ENCODE measurements around the gene LENEP.

The LENEP gene

DNA sequence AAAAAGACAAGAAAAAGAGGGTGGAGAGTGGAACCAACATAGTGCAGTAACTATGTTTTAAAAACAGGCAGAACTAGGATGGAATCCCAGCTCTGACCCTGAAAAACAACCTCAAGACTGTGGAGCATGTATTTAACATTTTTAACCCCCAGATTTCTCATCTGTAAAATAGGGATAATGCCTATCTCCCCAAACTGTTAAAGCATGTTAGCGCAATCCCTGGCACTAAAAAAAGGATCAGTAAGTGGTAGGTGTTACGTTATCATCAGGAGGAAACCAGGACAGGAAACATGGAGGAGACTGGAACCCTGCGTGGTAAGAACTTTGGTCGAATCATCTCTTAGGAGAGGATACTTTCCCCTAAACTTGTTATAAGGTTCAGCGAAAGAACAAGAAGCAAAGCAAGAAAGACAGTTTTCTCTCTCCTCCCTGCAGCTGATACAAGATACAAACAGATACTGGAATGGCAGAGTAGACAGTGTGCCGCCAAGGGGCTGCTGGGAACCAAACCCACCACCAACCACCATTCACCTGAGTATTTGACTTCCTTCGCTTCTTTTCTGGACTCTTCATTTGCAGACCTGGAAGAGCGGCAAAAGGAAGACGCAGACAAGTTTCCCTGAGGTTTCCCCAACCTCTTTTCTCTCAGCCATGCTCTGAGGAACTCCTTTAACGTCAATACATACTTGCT is 32.8 kb upstream of the LENEP start:
- no peak for DNase-seq

DNA sequence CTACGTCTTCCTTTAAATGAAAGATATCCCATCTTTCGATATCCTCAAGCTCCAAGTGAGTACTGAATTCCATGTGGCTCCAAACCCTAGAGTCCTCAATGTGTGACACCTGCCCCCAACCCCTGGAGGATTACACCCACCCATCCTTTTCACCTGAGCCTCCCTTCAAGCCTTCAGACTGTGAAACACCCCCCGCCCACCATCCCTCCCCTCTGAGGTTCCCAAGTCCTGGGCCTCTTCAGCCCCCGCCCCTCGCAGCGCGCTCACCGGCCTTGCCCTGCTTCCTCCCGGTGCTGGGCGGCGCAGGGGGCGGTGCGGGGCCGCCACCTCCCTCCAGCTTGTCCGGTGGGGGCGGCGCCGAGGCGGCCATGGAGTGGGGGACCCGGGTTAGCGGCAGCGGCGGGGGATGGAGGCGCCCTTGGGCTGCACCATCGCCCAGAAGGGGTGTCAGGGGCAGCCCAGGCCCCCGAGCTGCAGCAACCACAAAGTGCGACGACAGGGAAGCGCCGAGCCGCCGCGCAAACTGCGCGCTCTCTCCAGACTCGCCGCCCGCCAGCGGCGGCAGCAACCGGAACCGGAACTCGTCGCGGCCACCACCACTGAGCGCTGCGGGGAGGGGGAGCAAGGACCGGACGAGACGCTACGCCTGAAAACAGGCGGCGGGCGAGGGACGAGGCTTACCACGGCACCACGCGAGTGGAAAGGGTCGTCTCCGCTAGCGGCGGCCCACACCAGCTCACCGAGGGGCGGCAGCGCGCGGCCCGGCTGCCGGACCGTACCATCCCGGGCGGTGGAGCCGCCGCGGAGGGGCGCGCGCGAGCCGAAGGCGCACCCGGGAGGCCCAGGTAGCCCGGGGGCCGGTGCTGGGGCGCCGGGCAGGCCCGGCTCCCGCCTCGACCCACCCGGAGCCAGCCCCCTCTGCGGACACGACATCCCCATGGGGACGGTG is 31.9 kb upstream of the LENEP start, which contains the start of gene PYGO2:
PYGO2 (minus strand) TSS at position 576 of the 949 bp plus-strand sequence; CDS start at position 370, 206 bp downstream.
- DNase-seq, result peak; percentile 93

DNA sequence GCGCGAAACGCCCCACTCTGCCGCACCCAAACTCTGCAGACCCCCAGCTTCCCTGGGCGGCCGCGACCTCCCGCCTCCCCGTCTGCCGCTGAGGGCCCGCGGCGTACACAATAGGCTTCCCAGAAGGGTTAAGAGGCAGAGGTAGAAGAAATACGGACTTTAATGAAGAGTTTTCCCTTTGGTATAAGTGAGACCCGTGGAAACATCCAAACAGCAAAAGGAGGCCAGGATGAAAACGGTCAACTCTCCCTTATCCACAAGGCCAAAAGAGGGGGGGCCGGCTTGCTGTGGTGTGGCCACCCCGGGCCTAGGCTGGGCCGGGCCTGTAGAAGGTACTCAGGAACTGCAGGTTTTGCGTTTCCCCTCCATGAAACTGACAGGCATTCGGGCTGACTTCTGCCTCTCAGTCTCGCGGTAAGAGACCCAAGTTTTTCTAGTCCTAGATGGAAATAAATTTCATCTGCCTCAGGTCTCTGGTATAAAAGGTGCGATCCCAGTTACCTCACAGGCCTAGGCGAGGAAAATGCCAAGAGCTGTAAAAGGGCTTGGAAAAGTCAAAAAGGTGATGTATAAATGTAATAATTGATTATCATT is 31.1 kb upstream of the LENEP start:
- peak; percentile 48 for DNase-seq

DNA sequence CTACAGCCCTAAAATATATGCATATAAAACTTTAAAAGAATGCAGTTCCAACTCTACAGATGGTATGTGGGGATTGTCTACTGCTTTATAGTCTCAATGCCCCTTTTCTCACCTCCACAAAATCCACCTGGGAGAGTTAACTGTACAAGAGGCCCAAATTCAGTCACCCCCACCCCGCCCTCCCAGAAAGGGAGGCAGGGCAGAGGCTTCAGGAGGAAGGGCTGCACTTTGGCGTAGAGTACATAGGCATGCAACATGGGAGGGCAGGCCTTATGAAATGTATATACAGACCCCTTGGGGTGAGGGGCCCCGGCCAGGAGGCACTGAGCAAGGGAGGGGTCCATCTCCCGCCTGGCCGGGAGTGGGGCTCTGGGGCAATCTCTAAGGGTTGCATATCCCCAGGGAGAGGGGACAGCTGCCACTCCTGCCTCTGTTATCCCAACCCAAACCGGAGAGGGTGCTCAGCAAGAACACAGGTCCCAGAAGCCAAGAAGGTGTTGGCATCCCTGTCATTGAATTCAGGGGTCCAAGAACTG is 30.5 kb upstream of the LENEP start:
- no peak for DNase-seq

DNA sequence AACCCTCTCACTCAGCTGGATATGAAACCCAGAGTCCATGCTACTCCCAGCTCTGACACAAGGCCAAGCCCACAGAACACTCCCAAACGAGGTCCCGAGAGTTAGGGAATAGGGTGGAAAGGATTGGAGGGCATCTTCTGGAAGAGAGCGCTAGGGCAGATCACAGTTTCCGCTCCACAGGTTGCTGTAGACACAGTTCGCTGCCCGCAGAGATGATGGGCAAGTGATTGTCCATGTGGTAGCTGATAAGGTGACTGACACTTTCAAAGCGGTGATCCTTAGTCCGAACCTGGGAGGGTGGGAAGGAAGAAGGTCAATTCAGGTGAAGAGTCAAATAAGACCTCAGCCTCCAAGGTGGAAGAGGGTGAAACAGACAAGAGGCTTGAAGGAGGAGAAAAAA is 29.7 kb upstream of the LENEP start:
- DNase-seq, result no peak

DNA sequence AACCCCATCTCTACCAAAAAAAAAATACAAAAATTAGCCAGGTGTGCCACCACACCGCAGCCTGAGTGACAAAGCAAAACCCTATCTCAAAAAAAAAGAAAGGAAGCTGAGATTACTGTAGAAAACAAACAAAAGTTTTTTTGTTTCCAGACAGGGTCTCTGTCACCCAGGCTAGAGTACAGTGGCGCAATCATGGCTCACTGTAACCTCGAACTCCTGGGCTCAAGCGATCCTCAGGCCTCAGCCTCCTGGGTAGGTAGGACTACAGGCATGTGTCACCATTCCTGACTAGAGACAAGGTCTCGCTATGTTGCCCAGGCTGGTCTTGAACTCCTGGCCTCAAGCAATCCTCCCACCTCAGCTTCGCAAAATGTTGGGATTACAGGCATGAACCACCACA is 29.0 kb upstream of the LENEP start:
- DNase-seq, result no peak

DNA sequence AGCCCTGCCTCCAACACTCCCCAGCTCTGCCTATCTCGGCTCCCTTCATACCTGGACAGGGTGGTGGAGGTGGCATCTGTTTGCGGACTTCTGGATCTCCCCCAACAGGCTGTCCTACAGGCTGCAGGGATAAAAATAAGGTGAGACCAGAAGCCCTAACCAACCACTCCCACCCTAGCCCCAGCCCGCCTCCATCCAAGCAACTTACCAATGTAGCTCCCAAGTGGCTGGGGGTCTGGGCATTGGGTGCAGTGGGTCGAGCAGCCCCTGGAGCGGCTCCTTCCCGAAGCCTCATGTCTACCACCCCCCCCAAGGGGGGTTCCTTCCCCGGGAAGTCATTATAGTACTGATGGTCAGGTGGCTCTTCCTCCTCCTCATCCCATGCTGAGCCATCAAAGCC is 27.3 kb upstream of the LENEP start:
- no peak for DNase-seq

DNA sequence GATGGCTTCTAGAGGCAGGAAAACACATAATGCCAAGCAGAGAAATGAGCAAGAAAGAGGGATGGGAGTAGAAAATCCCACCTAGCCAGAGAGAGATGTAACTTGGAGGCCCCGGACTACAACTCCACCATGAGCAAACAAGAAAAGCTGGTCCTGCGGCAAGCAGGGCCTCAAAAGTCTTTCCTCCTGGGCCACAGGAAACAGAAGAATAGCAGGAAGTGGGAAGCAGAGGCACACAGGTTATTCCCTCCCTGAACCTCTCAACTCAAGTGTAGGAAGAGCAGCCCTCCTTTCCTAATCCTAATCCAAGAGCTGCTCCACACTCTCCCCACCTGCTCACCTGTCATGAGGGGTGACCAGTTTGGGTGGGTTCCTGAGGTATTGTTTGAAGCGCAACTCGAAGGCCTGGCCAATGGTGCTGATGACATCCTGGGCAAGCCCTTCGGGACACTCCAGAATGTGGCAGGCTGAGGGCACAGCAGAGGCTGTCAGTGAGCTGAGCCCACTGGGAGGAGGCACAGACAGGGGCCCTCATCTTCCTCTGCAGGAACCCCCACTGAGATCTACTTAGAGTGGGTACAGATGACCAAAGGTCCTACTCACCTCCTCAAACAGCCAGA is 25.9 kb upstream of the LENEP start:
- DNase-seq, result no peak

DNA sequence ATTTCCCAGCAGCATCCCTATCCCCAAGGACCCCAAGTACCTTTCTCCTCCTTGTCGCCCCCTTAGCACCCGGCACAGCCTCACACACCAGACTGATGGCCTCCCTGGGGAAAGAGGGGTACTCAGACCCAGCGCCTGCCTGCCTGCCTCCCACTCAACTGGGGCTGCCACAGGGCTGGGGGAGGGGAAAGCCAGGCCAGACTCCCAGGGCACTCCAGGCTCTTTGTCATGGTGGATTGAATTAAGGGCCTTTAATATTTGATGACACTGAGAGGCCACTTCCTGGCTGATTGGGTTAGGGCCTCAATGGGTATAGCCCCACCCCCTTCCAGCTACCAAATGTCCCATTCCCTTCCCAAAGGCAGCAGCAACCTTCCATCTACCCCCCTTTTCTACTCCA is 24.7 kb upstream of the LENEP start:
- no peak for DNase-seq

DNA sequence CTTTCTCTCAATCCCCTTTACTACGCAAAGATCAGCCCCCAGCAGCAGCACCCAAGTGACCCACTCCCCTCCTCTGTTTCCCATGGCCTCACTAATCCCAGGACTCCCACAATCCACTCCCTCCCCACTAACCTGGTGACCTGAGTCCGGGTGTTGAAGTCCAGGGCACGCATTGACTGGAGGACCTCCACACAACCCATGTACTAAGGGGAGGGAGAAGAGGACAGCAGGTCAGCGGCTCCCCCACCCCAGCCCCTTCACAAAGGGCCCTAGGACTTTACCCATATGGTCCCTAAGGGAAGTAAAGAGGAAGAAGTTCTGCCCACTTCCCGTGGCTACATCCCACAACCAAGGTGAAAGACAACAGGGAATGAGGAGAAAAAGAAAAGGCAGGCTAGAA is 24.1 kb upstream of the LENEP start:
- no peak for DNase-seq

DNA sequence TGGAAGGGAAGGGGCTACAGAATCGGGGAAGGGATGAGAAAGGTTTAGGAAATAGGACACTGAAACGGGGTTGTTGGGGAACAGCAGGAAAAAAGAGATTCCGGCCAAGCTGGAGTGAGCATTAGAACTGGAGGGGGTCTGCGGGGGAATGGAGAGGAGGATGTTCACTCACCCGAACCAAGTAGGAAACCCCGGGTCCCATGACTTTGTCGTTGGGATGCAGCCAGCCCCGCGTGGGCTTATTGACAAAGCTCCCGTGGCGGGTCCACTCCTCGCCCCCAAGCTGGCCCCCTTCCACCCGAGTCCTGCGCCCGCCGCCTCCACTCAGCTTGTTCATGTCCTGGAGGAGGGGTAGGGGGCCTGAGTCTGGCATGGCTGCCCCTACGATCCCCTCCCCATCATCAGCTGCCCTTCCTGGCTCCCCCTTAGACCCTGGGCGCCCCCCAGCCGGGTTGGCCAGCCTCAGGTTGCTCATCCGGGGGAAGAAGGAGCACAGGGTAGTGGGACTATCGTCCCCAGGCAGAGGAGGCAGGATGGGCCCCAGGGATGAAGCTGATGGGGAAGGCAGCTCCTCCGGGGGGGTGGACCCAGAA is 23.4 kb upstream of the LENEP start:
- no peak for DNase-seq

DNA sequence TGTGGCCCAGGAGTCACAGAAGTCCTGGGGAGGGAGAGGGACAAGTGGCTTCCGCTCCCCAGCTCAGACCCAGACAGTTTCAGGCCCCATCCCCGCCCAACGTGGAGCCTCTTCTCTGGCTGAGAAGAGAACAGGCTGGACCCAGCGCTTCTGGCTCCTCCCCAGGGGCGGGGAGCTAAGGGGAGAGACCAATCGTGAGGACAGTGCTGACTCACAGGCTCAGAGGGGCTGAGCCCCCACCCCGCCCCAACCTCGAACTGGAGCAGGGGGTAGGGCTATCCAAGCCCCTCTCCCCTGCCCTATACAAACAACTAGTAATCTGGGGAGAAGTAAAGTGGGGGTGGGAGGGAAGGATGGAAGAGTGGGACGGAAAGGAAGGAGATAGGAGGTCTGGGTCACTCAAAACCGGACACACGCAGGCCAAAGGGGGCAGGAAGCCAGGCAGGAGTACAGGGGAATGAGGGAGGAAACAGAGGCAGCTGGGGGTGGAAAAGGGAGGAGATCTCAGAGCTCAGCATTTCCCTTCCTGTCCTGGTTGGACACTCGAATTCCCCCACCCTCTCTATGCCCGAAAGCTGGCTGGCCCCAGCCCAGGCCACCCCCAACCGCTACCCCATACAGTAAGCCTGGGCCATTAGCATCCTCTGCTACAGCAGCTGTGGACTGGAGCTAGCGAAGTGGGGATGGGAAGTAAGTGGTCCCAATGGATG is 22.6 kb upstream of the LENEP start, which contains the start of gene SHC1:
SHC1 (minus strand) TSS at position 117 of the 710 bp plus-strand sequence. CDS start 221 bp downstream, outside the sequence.
- peak; percentile 72 for DNase-seq

DNA sequence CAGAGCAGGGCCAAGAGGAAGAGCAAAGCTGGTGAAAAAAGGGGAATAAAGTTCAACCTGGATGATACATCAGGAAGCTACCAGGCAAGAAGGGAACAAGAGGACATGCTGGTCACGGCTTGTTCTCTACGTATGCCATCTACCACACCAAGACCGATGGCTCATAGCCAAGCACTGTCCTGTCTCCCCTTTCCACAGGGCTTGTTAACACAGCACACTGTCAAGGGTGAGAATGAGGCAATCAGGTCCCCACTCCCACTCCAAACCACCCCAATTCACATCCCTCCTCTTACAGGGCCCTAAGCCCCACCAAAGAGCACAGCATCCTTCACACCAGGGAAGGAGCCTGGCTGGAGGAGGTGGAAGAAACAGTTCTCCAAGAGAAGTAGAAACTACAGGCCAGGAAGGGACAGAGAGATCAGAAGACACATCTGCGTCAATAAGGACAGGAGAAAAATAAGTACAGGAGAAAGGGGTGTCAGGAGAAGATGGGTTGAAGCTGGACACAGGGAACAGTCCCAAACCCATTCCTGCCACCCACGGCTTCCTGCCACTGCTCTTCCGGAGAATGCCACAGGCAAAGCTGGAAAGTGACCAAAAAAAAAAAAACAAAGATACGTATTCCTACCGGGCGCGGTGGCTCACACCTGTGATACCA is 21.9 kb upstream of the LENEP start:
- no peak for DNase-seq

DNA sequence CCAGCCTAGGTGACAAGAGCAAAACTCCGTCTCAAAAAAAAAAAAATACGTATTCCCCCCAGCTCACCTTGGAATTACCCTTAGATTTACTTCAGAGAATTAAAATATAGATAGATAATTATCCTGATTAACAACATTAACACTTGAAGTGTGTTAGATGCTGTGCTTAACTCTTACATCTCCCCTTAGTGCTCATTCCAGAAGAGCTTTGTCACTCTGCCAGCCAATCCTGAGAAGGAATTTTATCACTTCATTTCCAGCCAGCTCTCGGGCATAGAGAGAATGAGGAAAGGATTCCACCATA is 21.2 kb upstream of the LENEP start:
- no peak for DNase-seq

DNA sequence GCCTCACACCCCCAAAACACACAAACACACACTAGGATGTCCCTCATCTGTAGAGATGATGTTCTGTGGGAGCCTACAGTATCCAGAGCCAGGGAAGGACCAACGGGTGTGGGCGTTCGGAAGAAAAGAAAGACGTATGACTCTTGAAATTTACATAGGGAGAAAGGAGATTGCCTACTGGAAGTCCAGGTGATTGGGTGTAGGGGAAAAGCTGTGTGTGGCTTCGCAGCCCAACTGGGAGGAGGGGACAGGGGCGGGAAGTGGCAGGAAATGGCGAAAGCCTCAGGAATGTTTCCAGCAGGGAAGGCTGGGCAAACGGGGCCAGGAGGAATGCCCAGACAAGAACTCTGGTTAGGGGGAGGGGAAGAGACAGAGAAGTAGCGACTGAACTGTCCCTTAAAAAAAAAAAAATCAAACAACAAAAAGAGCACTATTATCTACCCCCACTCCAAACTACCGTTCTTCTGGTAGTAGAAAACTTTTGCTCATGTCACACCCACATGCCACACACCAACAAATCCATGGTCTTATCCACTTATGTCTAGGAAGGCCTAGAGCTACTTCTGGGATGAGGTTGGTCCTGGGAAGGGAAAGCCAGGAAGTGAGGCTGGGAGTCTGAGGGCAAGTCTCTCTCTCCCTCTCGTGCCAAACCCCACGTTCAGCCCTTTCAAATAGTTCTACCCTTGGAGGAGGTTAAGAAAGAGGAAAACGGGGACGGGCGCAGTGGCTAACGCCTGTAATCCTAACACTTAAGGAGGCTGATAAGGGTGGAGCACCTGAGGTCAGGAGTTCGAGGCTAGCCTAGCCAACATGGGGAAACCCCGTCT is 20.7 kb upstream of the LENEP start:
- DNase-seq, result no peak

DNA sequence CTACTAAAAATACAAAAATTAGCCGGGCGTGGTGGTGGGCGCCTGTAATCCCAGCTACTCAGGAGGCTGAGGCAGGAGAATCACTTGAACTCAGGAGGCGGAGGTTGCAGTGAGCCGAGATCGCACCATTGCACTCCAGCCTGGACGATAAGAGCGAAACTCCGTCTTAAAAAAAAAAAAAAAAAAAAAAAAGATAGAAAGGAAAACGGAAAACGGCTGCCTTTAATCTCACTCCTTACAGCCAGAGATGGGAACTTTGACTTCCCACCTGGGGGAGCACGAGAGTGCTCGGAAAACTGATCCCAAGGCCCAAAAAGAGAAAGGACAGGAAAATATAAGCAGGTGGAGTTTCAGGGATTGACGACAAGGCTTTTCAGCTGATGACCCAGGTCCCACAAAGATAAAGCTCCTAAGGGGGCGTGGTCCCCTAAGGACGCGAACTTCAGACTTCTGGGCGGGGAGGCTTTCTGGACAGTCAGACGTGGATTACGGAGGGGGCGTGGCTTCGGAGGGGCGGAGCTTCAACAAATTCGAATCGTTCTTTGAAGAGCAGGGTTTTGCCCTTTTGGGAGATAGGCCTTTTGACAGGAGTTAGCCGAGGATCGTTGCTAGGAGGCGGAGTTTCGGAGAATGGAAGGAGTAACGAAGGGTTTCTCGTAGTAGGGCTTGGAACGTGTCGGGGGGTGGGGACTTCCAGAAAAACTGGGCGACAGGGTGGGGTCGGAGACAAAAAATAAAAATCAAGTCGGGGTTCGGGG is 19.9 kb upstream of the LENEP start:
- peak; percentile 97 for DNase-seq

DNA sequence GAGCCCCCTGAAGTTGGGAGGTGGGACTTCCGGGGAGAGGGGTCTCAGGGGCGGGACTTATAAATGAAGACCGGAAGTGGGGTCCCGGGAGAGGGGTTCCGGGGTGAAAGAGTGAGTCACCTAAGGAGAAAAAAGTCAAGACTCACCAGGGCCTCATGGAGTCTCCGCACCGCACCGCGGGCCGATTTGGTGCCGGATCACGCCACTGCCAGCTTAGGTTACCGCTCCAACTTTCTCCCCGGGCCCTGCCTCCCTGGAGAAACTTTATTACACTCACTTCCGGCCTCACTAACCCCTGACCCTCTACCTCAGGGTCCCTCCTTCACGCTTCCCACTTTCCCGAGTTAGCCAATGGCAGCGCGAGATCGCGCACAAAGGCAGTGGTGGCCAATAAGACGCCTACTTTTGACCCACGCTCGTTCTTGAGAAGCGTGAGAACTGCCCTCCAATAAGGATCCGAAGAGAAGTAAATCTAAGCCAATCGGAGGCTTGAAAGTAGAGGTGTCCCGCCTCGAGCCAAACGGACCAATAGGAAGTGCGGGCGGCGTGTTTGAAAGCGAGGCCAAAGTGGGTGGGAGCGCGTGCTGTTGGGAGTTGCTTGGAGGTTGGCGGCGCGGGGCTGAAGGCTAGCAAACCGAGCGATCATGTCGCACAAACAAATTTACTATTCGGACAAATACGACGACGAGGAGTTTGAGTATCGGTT is 19.1 kb upstream of the LENEP start, which contains the start of gene CKS1B:
CKS1B (plus strand) TSS at position 580 of the 706 bp plus-strand sequence; CDS start at position 645, 65 bp downstream.
- peak; percentile 96 for DNase-seq

DNA sequence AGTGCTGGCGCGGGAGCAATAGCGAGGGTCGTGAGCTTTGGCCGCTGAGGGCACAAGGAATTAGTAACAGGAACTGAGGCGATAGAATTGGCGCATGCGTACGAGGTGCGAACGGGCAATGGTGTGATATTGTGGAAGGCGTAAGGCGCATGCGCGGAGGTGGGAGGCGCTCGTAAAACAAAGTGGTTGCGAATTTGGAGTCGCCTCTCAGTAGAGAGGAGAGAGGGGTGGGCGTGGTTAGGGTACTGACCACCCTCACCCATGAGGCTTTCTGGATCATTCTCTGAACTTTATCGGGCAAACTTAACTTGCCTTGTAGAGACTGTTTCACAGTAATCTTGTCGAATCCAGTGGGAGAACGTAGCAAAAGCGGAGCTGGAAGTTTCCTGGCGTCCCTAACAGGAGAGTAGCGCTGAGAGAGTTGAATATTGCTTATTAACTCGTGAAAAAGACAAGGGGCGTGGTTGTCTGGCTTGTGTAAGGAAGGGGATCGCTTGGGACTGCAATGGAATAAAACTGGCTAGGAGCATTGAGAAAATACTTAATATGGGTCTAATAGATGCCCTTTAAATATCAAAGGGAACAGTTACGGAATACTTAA is 18.5 kb upstream of the LENEP start:
- DNase-seq, result peak; percentile 96
